Uterine smooth muscle cell (primary cell): Measurements from ENCODE around the gene SHLD3. TPM values are rescaled to one million over a fixed set of nuclear protein-coding genes. Genes with fewer than 3 reads are reported as not detected.

Source experiments
- total RNA-seq: library from RNA; depleted of rRNA; stranded (reverse); fragments of >200 nt; gene quantifications from 2 replicates; pipeline ENCODE4 v1.2.3, GENCODE V29; 2014

SHLD3 gene
- total RNA-seq = 4.4 and 5.0 TPM in 2 replicates

GRCh38 chr5:65624571-65625555 is at the start of gene SHLD3, which contains the start of gene TRAPPC13:
SHLD3 (plus strand) TSS chr5:65625027; CDS start chr5:65629588, 4,561 bp downstream.
TRAPPC13 (plus strand) TSS chr5:65625027; CDS start chr5:65625061, 34 bp downstream.

GRCh38 chr5:65624025-65624570 is 729 bp upstream of the SHLD3 start, which contains the start of gene TRIM23:
TRIM23 (minus strand) TSS chr5:65624333; CDS start chr5:65624274, 59 bp downstream.

Other genes starting within 250 kb of the SHLD3 start
- gene ADAMTS6, start 143.1 kb upstream of the SHLD3 start, total RNA-seq = 155 and 181 TPM in 2 replicates
- gene CENPK, start 61.9 kb upstream of the SHLD3 start, total RNA-seq = 12.2 and 37.4 TPM in 2 replicates
- 42.7 and 52.7 TPM in 2 replicates for gene PPWD1, start 61.7 kb upstream of the SHLD3 start, total RNA-seq
- gene TRIM23, start 694 bp upstream of the SHLD3 start, total RNA-seq = 32.1 and 40.4 TPM in 2 replicates
- gene TRAPPC13, start within 50 bp of the SHLD3 start, total RNA-seq = 26.4 and 41.5 TPM in 2 replicates
- 20.7 and 33.2 TPM in 2 replicates for gene SGTB, start 97.1 kb downstream of the SHLD3 start, total RNA-seq
- 40.0 and 50.1 TPM in 2 replicates for gene NLN, start 97.2 kb downstream of the SHLD3 start, total RNA-seq